Measurements from ENCODE around the gene DHDDS.

GRCh38 chr1:26418865-26419349 is 13.2 kb upstream of the DHDDS start:
- no peak for TF ChIP-seq CTCF (IDR thresholded peaks at IDR 0.05)
- TF ChIP-seq POLR2AphosphoS5 (IDR thresholded peaks at IDR 0.05), result no peak
- no peak for TF ChIP-seq EP300 (IDR thresholded peaks at IDR 0.05)
- no peak for TF ChIP-seq POLR2A (IDR thresholded peaks at IDR 0.05)
